BLaER1 treated with 17β-estradiol and CSF1 and Interleukin-3, amounts not matched to agents 10 nM and 100 nM (cell line): ENCODE measurements around the gene ARL4A.

Experiments
- H3K27ac ChIP-seq, 11 experiments: shearing (Covaris generic); formaldehyde crosslinking; 2 replicates each; pipeline ENCODE4 v1.8.1; 2022
- H3K27me3 ChIP-seq, 11 experiments: shearing (Covaris generic); formaldehyde crosslinking; 2 replicates each; pipeline ENCODE4 v1.8.1; 2022
- H3K36me3 ChIP-seq, 11 experiments: shearing (Covaris generic); formaldehyde crosslinking; 2 replicates each; pipeline ENCODE4 v1.8.1; 2022
- H3K4me1 ChIP-seq, 10 experiments: shearing (Covaris generic); formaldehyde crosslinking; 2 replicates each; pipeline ENCODE4 v1.8.1; 2022
- H3K4me2 ChIP-seq, 11 experiments: shearing (Covaris generic); formaldehyde crosslinking; 2 replicates each; pipeline ENCODE4 v1.8.1; 2022
- H3K4me3 ChIP-seq, 10 experiments: shearing (Covaris generic); formaldehyde crosslinking; 2 replicates each; pipeline ENCODE4 v1.8.1; 2022
- H3K9ac ChIP-seq, 11 experiments: shearing (Covaris generic); formaldehyde crosslinking; 2 replicates each; pipeline ENCODE4 v1.8.1; 2022
- H3K9me3 ChIP-seq, 11 experiments: shearing (Covaris generic); formaldehyde crosslinking; replicated peaks in 1 of 11; 2 replicates each; pipeline ENCODE4 v1.8.1; 2022
- H4K20me1 ChIP-seq, 11 experiments: shearing (Covaris generic); formaldehyde crosslinking; 2 replicates each; pipeline ENCODE4 v1.8.1; 2022
- Cebpa-rat ChIP-seq, 11 experiments: shearing (Covaris generic); IDR thresholded peaks; 2 replicates each; pipeline ENCODE4 v1.8.1; 2022

The ARL4A gene

DNA sequence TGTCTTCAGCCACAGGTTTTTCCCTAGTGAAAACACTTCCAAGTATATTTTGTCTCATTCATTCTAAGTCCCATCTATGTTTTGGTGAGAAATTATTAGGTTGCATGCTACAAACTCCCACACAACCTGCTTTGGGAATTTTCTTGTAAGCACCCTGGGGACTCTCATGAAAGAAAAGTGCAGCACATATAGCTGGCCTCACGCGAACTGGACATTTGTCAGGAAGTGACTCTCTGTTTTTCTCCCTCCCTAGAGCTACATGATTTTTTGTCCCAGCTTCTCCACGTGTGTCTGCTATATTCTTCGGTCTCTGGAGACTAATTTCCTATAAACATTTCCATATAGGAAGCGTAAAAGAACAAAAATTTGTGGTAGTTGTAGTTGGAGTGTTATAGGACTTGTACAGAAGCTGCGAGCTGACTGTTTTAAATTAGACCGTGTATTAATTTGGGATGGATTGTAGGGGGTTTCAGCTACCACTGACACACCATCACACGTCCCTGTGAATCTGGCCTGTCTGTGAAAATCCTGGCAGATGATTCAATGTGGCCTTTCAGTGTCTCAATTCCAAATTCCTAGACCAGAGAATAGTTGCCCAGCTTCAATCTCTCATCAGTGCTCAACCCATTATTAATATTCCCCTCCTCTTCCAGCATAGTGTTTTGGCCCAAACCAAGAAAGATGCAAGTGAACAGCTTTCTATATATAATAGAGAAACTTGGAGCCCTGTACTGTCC is 40.2 kb downstream of the ARL4A start:
- no peak overlapping the region for H3K4me3 ChIP-seq
- H3K9ac ChIP-seq: no peak overlapping the region
- no peak overlapping the region for H3K27ac ChIP-seq
- no peaks in the 10 kb centered on the region for H3K9me3 ChIP-seq
- H4K20me1 ChIP-seq: no peaks in the 10 kb centered on the region
- peaks cover 0 to 57% (median 0%) of the 10 kb centered on the region in 10 experiments; a peak in 6 of 20 replicates for H3K4me1 ChIP-seq
- peak overlapping the region in 2 of 11 experiments; percentile 53 to 57; a peak in 4 of 22 replicates for H3K4me2 ChIP-seq
- no peaks in the 10 kb centered on the region for H3K27me3 ChIP-seq
- no peaks in the 10 kb centered on the region for H3K36me3 ChIP-seq
- TF ChIP-seq Cebpa-rat (IDR thresholded peaks at IDR 0.05): no peak

DNA sequence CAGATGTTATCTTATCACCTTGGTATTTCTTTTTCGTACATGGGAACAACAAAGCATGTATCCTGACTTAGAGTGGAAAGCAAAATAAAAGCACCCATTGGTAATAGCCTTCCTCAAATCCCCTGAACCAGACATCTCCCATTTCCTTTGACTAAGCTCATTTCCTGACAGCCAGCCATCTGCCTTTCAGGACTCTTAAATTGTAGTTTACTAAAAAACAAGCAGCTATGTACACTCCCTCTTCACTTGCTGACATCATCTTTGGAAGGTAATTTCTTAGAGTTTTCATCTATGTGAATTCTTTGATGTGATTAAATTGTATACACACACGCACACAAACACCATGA is 40.7 kb downstream of the ARL4A start:
- no peak for TF ChIP-seq Cebpa-rat (IDR thresholded peaks at IDR 0.05)
- peak overlapping the region in 2 of 11 experiments; percentile 53 to 57; a peak in 4 of 22 replicates for H3K4me2 ChIP-seq
- no peak overlapping the region for H3K27ac ChIP-seq
- no peak overlapping the region for H3K4me3 ChIP-seq
- no peaks in the 10 kb centered on the region for H3K36me3 ChIP-seq
- H3K9me3 ChIP-seq: no peaks in the 10 kb centered on the region
- H3K27me3 ChIP-seq: no peaks in the 10 kb centered on the region
- H3K4me1 ChIP-seq: peaks cover 0 to 51% (median 0%) of the 10 kb centered on the region in 10 experiments; a peak in 6 of 20 replicates
- H3K9ac ChIP-seq: no peak overlapping the region
- H4K20me1 ChIP-seq: no peaks in the 10 kb centered on the region

DNA sequence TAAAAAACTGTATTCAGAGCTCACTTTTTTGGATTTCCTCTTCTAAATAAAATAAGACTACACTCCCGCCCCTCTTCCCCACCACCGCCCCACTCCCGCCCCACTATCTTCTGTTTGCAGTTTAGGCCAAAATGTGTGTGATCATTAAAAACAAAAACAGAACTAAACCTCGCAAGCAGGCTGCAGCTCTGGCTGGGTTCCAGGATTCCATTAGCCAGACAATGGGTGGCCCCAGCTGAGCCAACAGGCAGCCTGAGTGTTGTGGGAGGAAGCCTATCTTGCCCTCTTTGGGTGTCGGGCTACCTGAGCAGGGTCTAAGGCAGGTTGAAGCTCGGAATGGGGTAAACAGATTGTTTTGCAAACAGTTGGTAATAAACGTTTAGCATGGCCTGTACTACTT is 41.7 kb downstream of the ARL4A start:
- H3K9ac ChIP-seq: no peak overlapping the region
- peak overlapping the region in 2 of 11 experiments; percentile 57 to 63; a peak in 5 of 22 replicates for H3K4me2 ChIP-seq
- H3K9me3 ChIP-seq: no peaks in the 10 kb centered on the region
- H3K36me3 ChIP-seq: no peaks in the 10 kb centered on the region
- no peak overlapping the region for H3K4me3 ChIP-seq
- H4K20me1 ChIP-seq: no peaks in the 10 kb centered on the region
- no peak for TF ChIP-seq Cebpa-rat (IDR thresholded peaks at IDR 0.05)
- peaks cover 0 to 48% (median 0%) of the 10 kb centered on the region in 10 experiments; a peak in 6 of 20 replicates for H3K4me1 ChIP-seq
- no peaks in the 10 kb centered on the region for H3K27me3 ChIP-seq
- no peak overlapping the region for H3K27ac ChIP-seq

DNA sequence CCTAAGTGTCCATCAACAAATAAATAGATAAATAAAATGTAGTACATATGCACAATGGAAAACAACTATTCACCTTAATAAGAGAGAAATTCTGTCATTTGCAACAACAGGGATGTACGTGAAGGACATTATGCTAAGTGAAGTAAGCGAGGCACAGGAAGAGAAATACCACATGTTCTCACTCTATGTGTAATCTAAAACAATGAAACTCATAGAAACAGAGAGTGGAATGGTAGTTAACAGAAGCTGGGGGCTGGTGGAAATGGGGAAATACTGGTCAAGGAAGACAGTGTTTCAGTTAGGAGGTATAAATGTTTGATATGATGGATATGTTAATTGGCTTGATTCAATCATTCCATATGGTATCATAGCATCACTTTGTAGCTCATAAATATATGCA is 43.1 kb downstream of the ARL4A start:
- peak overlapping the region in 2 of 11 experiments; percentile 31 to 57; a peak in 3 of 22 replicates for H3K4me2 ChIP-seq
- H3K4me3 ChIP-seq: no peak overlapping the region
- no peaks in the 10 kb centered on the region for H4K20me1 ChIP-seq
- no peaks in the 10 kb centered on the region for H3K36me3 ChIP-seq
- no peaks in the 10 kb centered on the region for H3K9me3 ChIP-seq
- TF ChIP-seq Cebpa-rat (IDR thresholded peaks at IDR 0.05): no peak
- H3K9ac ChIP-seq: no peak overlapping the region
- H3K4me1 ChIP-seq: peaks cover 0 to 48% (median 0%) of the 10 kb centered on the region in 10 experiments; a peak in 6 of 20 replicates
- no peaks in the 10 kb centered on the region for H3K27me3 ChIP-seq
- no peak overlapping the region for H3K27ac ChIP-seq

DNA sequence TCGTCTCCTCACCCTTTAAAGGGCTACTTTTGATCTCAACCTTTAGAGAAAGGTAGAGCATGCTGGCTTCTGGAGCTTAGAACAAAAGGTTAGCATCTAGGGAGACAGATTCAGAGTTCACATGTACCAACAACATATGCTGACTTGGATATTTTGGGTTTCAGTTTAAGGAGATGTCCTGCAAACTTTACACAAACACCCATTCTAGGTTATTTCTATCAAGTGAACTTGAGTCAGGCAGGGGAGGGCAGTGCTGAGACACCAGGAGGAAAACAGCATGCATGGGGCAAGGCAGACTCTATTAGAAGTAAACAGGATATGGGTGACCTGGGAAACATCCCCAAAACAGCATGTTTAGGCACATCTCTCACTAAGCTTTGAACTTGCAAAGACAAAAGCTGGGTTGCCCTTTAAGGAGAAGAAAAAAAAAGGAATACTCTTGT is 43.8 kb downstream of the ARL4A start:
- H3K27ac ChIP-seq: no peak overlapping the region; a peak in 1 of 22 replicates
- H3K27me3 ChIP-seq: no peaks in the 10 kb centered on the region

DNA sequence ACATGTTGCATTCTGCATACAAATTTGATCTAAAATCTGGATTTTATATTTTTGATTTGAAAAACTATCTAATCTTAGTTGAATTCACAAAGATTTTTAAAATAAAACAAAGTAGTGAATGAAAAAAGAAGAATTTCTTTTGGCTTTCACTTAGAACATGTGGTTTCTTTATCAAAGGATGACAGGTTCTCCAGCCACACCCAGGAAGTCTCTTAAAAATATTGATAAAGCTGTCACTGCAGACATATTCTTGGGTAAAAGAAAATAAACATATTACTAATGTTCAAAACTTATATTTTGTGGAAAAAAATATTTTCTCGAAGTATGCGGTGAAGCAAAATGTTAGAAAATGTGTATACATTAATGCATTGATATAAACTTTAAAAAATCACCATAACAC is 44.3 kb downstream of the ARL4A start:
- H3K27ac ChIP-seq: no peak overlapping the region
- no peak for TF ChIP-seq Cebpa-rat (IDR thresholded peaks at IDR 0.05)
- H3K4me2 ChIP-seq: no peak overlapping the region; a peak in 1 of 22 replicates

More for the DNA sequence above, 43.8 kb downstream of the ARL4A start:
- no peak overlapping the region for H3K9ac ChIP-seq
- no peaks in the 10 kb centered on the region for H3K9me3 ChIP-seq
- H3K36me3 ChIP-seq: no peaks in the 10 kb centered on the region
- TF ChIP-seq Cebpa-rat (IDR thresholded peaks at IDR 0.05): no peak
- no peak overlapping the region for H3K4me3 ChIP-seq
- peaks cover 0 to 48% (median 0%) of the 10 kb centered on the region in 10 experiments; a peak in 6 of 20 replicates for H3K4me1 ChIP-seq
- peak overlapping the region in 2 of 11 experiments; percentile 31 to 36; a peak in 4 of 22 replicates for H3K4me2 ChIP-seq
- H4K20me1 ChIP-seq: no peaks in the 10 kb centered on the region

DNA sequence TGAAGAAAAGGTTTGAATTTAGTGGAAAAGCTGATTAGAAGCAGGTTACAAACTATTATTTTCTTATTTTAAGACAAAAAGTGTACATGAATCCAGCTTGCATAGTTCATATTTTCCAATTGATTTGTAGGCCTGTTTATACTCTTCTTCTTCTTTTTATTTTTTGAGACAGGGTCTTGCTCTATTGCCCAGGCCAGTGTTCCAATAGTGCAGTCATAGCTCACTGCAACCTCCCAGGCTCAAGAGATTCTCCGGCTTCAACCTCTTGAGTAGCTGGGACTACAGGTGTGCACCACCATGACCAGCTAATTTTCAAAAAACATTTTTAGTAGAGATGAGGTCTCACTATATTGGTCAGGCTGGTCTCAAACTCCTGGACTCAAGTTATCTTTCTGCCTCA is 45.0 kb downstream of the ARL4A start:
- H3K36me3 ChIP-seq: no peaks in the 10 kb centered on the region
- no peak overlapping the region for H3K27ac ChIP-seq
- H3K4me1 ChIP-seq: peaks cover 0 to 44% (median 0%) of the 10 kb centered on the region in 10 experiments; a peak in 6 of 20 replicates
- no peak overlapping the region for H3K4me3 ChIP-seq
- no peaks in the 10 kb centered on the region for H3K27me3 ChIP-seq
- H4K20me1 ChIP-seq: no peaks in the 10 kb centered on the region
- H3K4me2 ChIP-seq: no peak overlapping the region
- no peak for TF ChIP-seq Cebpa-rat (IDR thresholded peaks at IDR 0.05)
- no peak overlapping the region for H3K9ac ChIP-seq
- H3K9me3 ChIP-seq: no peaks in the 10 kb centered on the region

More for the DNA sequence above, 44.3 kb downstream of the ARL4A start:
- H3K4me1 ChIP-seq: peaks cover 0 to 48% (median 0%) of the 10 kb centered on the region in 10 experiments; a peak in 6 of 20 replicates
- H3K36me3 ChIP-seq: no peaks in the 10 kb centered on the region
- no peaks in the 10 kb centered on the region for H3K27me3 ChIP-seq
- no peak overlapping the region for H3K4me3 ChIP-seq
- H3K9ac ChIP-seq: no peak overlapping the region
- no peaks in the 10 kb centered on the region for H3K9me3 ChIP-seq
- no peaks in the 10 kb centered on the region for H4K20me1 ChIP-seq

DNA sequence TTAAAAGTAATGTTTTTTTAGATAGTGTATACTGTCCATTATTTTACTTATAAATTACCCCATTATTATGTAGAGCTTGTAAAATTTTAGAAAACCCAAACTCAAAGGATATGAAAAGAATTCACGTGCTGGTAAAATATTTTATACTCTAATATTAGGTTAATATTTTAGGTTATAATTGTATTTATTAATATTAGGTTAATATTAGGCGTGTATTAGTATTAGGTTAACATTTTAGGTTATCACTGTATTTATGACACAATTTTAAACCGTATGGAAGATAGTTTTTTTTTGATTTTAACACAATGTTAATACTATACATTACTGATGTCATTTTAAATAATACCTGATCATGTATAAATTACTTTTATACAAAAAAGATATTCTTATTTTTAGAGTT is 48.5 kb downstream of the ARL4A start:
- no peaks in the 10 kb centered on the region for H3K36me3 ChIP-seq
- H3K9me3 ChIP-seq: no peaks in the 10 kb centered on the region
- no peak overlapping the region for H3K4me2 ChIP-seq
- H3K9ac ChIP-seq: no peak overlapping the region
- no peaks in the 10 kb centered on the region for H4K20me1 ChIP-seq
- no peak overlapping the region for H3K4me3 ChIP-seq
- no peaks in the 10 kb centered on the region for H3K27me3 ChIP-seq
- no peak overlapping the region for H3K27ac ChIP-seq
- H3K4me1 ChIP-seq: peaks cover 0 to 10% (median 0%) of the 10 kb centered on the region in 10 experiments; a peak in 6 of 20 replicates
- no peak for TF ChIP-seq Cebpa-rat (IDR thresholded peaks at IDR 0.05)

DNA sequence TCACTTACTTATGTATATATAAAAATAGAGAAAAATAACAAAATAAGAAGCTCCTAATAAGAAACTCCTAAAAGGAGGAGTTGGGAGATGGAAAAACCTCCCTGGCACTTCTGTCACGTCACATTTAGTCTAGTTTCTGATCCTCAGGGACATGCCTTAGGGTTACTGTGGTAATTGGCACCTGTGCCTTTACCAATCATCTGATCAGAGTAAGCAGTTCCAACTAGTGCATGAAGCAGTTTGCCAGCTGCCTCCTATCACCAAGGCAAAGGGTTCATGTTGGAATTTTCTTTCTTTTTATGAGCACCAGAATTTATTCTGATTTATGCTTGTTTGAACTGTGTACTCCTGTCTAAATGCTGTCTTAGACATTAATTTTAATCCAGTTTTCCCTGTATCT is 49.9 kb downstream of the ARL4A start:
- H3K27ac ChIP-seq: no peak overlapping the region
- peaks cover 0 to 4% (median 0%) of the 10 kb centered on the region in 10 experiments; a peak in 3 of 20 replicates for H3K4me1 ChIP-seq
- H3K4me3 ChIP-seq: no peak overlapping the region
- no peak overlapping the region for H3K4me2 ChIP-seq
- H3K9ac ChIP-seq: no peak overlapping the region
- no peaks in the 10 kb centered on the region for H3K27me3 ChIP-seq
- no peak for TF ChIP-seq Cebpa-rat (IDR thresholded peaks at IDR 0.05)
- no peaks in the 10 kb centered on the region for H3K9me3 ChIP-seq
- H4K20me1 ChIP-seq: no peaks in the 10 kb centered on the region
- no peaks in the 10 kb centered on the region for H3K36me3 ChIP-seq
